Activated gamma-delta T cell treated with anti-CD3 and anti-CD28 coated beads, Interleukin-2, amount 50 U/mL, for 16 hours (primary cell): ENCODE data around the gene POU2F1.

Experiments
- DNase-seq: peaks from one replicate; pipeline ENCODE4 v3.0.0-alpha.2; 2020; ENCODE audit warnings: low read depth

The POU2F1 gene

GRCh38 chr1:167423684-167424619 lies 203.3 kb downstream of the POU2F1 start:
- no peak for DNase-seq

- no peak for DNase-seq
These were observed 204.8 kb downstream of the POU2F1 start for GRCh38 chr1:167425482-167425881.

GRCh38 chr1:167426716-167427115 lies 206.0 kb downstream of the POU2F1 start:
- DNase-seq, result no peak

- no peak for DNase-seq
These were observed 207.2 kb downstream of the POU2F1 start for GRCh38 chr1:167427848-167428247.

GRCh38 chr1:167428395-167428794 lies 207.7 kb downstream of the POU2F1 start:
- no peak for DNase-seq

GRCh38 chr1:167429612-167430011 lies 208.9 kb downstream of the POU2F1 start:
- DNase-seq, result no peak

- no peak for DNase-seq
These were observed 209.6 kb downstream of the POU2F1 start for GRCh38 chr1:167430134-167430848.

- DNase-seq, result no peak
These were observed 210.2 kb downstream of the POU2F1 start for GRCh38 chr1:167430849-167431242.

- DNase-seq, result no peak
These were observed 210.7 kb downstream of the POU2F1 start for GRCh38 chr1:167431261-167431908.

GRCh38 chr1:167431909-167432650 lies 211.4 kb downstream of the POU2F1 start:
- no peak for DNase-seq

- DNase-seq, result no peak
These were observed 212.1 kb downstream of the POU2F1 start for GRCh38 chr1:167432780-167433179.

- DNase-seq, result no peak
These were observed 213.2 kb downstream of the POU2F1 start for GRCh38 chr1:167433884-167434283.

- DNase-seq, result no peak
These were observed 213.6 kb downstream of the POU2F1 start for GRCh38 chr1:167434306-167434705.

GRCh38 chr1:167435484-167435883 lies 214.8 kb downstream of the POU2F1 start:
- no peak for DNase-seq

- no peak for DNase-seq
These were observed 217.8 kb downstream of the POU2F1 start for GRCh38 chr1:167438171-167439138.

GRCh38 chr1:167439301-167439988 lies 218.8 kb downstream of the POU2F1 start:
- no peak for DNase-seq

- DNase-seq, result no peak
These were observed 219.7 kb downstream of the POU2F1 start for GRCh38 chr1:167440345-167440744.

- no peak for DNase-seq
These were observed 220.1 kb downstream of the POU2F1 start for GRCh38 chr1:167440776-167441175.

GRCh38 chr1:167441222-167441621 lies 220.5 kb downstream of the POU2F1 start:
- no peak for DNase-seq
